Measurements from ENCODE around the gene PTGES.

Gene PTGES

DNA sequence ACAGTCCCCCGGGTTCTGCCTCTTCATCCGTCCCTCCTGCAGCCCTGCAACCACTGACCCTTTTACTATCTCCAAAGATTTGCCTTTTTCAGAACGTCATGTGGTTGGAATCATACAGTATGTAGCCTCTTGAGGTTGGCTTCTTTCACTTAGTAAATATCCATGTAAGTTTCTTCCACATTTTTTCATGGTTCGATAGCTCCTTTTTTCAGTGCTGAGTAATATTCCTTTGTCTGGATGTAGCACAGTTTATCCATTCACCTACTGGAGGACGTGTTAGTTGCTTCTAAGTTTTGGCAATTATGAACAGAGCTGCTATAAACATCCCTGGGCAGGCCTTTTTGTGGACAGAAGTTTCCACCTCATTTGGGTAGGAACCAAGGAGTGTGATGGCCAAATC, 60.3 kb downstream of the PTGES start:
- H4K20me1 ChIP-seq (ENCODE audit: insufficient read depth, low read length) = no peaks in the 10 kb centered on the region
- H3K27ac ChIP-seq (ENCODE audit: low read length) = no peak overlapping the region
- H3K4me2 ChIP-seq (ENCODE audit: low read length) = no peak overlapping the region
- no peak overlapping the region for H3K4me3 ChIP-seq (ENCODE audit: low read length)
- H3K9ac ChIP-seq (ENCODE audit: low read length) = no peak overlapping the region
- H3K27me3 ChIP-seq (ENCODE audit: low read depth, low read length) = peaks cover 5% of the 10 kb centered on the region
- H3K36me3 ChIP-seq (replicated peaks; ENCODE audit: low read depth, low read length) = no peaks in the 10 kb centered on the region
- H2AFZ ChIP-seq (ENCODE audit: low read depth, low read length) = no peak overlapping the region
- TF ChIP-seq, protein P1, sequence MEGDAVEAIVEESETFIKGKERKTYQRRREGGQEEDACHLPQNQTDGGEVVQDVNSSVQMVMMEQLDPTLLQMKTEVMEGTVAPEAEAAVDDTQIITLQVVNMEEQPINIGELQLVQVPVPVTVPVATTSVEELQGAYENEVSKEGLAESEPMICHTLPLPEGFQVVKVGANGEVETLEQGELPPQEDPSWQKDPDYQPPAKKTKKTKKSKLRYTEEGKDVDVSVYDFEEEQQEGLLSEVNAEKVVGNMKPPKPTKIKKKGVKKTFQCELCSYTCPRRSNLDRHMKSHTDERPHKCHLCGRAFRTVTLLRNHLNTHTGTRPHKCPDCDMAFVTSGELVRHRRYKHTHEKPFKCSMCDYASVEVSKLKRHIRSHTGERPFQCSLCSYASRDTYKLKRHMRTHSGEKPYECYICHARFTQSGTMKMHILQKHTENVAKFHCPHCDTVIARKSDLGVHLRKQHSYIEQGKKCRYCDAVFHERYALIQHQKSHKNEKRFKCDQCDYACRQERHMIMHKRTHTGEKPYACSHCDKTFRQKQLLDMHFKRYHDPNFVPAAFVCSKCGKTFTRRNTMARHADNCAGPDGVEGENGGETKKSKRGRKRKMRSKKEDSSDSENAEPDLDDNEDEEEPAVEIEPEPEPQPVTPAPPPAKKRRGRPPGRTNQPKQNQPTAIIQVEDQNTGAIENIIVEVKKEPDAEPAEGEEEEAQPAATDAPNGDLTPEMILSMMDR (IDR thresholded peaks at IDR 0.05; ENCODE audit: low read depth, low read length) = no peak
- TF ChIP-seq EZH2phosphoT487 (IDR thresholded peaks at IDR 0.05; ENCODE audit: low read depth) = no peak
- no peaks in the 10 kb centered on the region for H3K4me1 ChIP-seq (ENCODE audit: low read length)
- no peaks in the 10 kb centered on the region for H3K79me2 ChIP-seq (ENCODE audit: low read length)
- no peaks in the 10 kb centered on the region for H3K9me3 ChIP-seq (ENCODE audit: insufficient read depth, low read length)
